Thyroid gland (tissue), 4 donors: ENCODE data around the gene RAMP3.

Experiments used
- CTCF ChIP-seq, 6 experiments: fragments of 200-600 bp in 3 of 6; fragments of 450-650 bp in 3 of 6; sonication (generic) in 3 of 6; IDR thresholded peaks; one replicate each; pipeline ENCODE4 v1.5.1; 2016 to 2019; ENCODE audit warnings: antibody characterized with exemption in 6 of 6, mild to moderate bottlenecking in 2 of 6, inconsistent platforms in 1 of 6, moderate library complexity in 1 of 6
- POLR2A ChIP-seq, 2 donors: fragments of 450-650 bp; IDR thresholded peaks; one replicate each; pipeline ENCODE4 v1.6.1; 2017; ENCODE audit warnings: antibody characterized with exemption in 2 of 2, mild to moderate bottlenecking in 2 of 2, moderate library complexity in 1 of 2

- TF ChIP-seq CTCF (IDR thresholded peaks at IDR 0.05) (no peak), POLR2A (IDR thresholded peaks at IDR 0.05) (no peak)
These were observed 2.2 kb upstream of the RAMP3 start for GRCh38 chr7:45155357-45155900.
